ENCODE results near the gene AGBL1. TPM values are rescaled to one million over a fixed set of nuclear protein-coding genes. Genes with fewer than 3 reads are reported as not detected.

Gene AGBL1
- total RNA-seq, 4 donors from 2014 or later: 0.40 TPM; not detected in 3

- no peaks in the 10 kb centered on the region for H3K4me1 ChIP-seq
- no peak overlapping the region for H3K4me3 ChIP-seq
- TF ChIP-seq CTCF (IDR thresholded peaks at IDR 0.05) (no peak), POLR2A (IDR thresholded peaks at IDR 0.05) (no peak)
These were observed 269.9 kb downstream of the AGBL1 start for GRCh38 chr15:86349565-86349964.

GRCh38 chr15:86353213-86353612 is 273.5 kb downstream of the AGBL1 start:
- H3K4me3 ChIP-seq: no peak overlapping the region

More at GRCh38 chr15:86349565-86349964, 269.9 kb downstream of the AGBL1 start:
- H3K9me3 ChIP-seq: no peaks in the 10 kb centered on the region
- H3K27me3 ChIP-seq: no peaks in the 10 kb centered on the region
- no peaks in the 10 kb centered on the region for H3K36me3 ChIP-seq
- H3K27ac ChIP-seq: no peak overlapping the region
- DNase-seq: no peak

GRCh38 chr15:86355361-86355760 is 275.7 kb downstream of the AGBL1 start:
- no peak overlapping the region for H3K4me3 ChIP-seq
- H3K27me3 ChIP-seq: no peaks in the 10 kb centered on the region

More at GRCh38 chr15:86353213-86353612, 273.5 kb downstream of the AGBL1 start:
- Histone ChIP-seq H3K36me3 (no peaks in the 10 kb centered on the region), H3K27me3 (no peaks in the 10 kb centered on the region), H3K4me1 (no peaks in the 10 kb centered on the region), H3K9me3 (no peaks in the 10 kb centered on the region), H3K27ac (no peak overlapping the region)
- no peak for DNase-seq
- TF ChIP-seq CTCF (IDR thresholded peaks at IDR 0.05) (no peak), POLR2A (IDR thresholded peaks at IDR 0.05) (no peak)

GRCh38 chr15:86355801-86356200 is 276.1 kb downstream of the AGBL1 start:
- TF ChIP-seq POLR2A (IDR thresholded peaks at IDR 0.05): no peak
- no peak for TF ChIP-seq CTCF (IDR thresholded peaks at IDR 0.05)
- Histone ChIP-seq H3K27ac (no peak overlapping the region), H3K9me3 (no peaks in the 10 kb centered on the region), H3K36me3 (no peaks in the 10 kb centered on the region), H3K27me3 (no peaks in the 10 kb centered on the region), H3K4me1 (no peaks in the 10 kb centered on the region), H3K4me3 (no peak overlapping the region)
- DNase-seq: no peak

More at GRCh38 chr15:86355361-86355760, 275.7 kb downstream of the AGBL1 start:
- Histone ChIP-seq H3K4me1 (no peaks in the 10 kb centered on the region), H3K36me3 (no peaks in the 10 kb centered on the region), H3K9me3 (no peaks in the 10 kb centered on the region), H3K27ac (no peak overlapping the region)
- no peak for DNase-seq
- TF ChIP-seq CTCF (IDR thresholded peaks at IDR 0.05) (no peak), POLR2A (IDR thresholded peaks at IDR 0.05) (no peak)

GRCh38 chr15:86362555-86362954 is 282.9 kb downstream of the AGBL1 start:
- Histone ChIP-seq H3K27me3 (no peaks in the 10 kb centered on the region), H3K4me3 (no peak overlapping the region), H3K9me3 (no peaks in the 10 kb centered on the region), H3K27ac (no peak overlapping the region), H3K4me1 (no peaks in the 10 kb centered on the region), H3K36me3 (no peaks in the 10 kb centered on the region)
- TF ChIP-seq CTCF (IDR thresholded peaks at IDR 0.05): no peak
- DNase-seq: no peak

GRCh38 chr15:86373147-86373546 is 293.5 kb downstream of the AGBL1 start:
- no peaks in the 10 kb centered on the region for H3K27me3 ChIP-seq
- no peak for DNase-seq
- H3K4me1 ChIP-seq: no peaks in the 10 kb centered on the region
- peaks cover 0 to 10% (median 0%) of the 10 kb centered on the region in 4 donors for H3K9me3 ChIP-seq
- no peak overlapping the region for H3K27ac ChIP-seq
- no peak overlapping the region for H3K4me3 ChIP-seq
- no peak for TF ChIP-seq CTCF (IDR thresholded peaks at IDR 0.05)
- TF ChIP-seq POLR2A (IDR thresholded peaks at IDR 0.05): no peak
- H3K36me3 ChIP-seq: no peaks in the 10 kb centered on the region

Data from Peyer's patch (tissue), 4 donors.